Head of caudate nucleus (tissue), 42 donors: ENCODE results near the gene HDGF.

Source experiments
- DNase-seq, 42 donors: peaks; one replicate each; pipeline versions ENCODE4 v3.0.0 to v3.0.0-alpha.2; 2020 to 2021; ENCODE audit warnings: mixed read lengths in 7 of 42
- intact Hi-C: fragments of 100-400 bp; cut with DNase I; formaldehyde crosslinking; loops from one replicate; pipeline ENCODE4 v1.15.0; 2022

The HDGF gene

DNA sequence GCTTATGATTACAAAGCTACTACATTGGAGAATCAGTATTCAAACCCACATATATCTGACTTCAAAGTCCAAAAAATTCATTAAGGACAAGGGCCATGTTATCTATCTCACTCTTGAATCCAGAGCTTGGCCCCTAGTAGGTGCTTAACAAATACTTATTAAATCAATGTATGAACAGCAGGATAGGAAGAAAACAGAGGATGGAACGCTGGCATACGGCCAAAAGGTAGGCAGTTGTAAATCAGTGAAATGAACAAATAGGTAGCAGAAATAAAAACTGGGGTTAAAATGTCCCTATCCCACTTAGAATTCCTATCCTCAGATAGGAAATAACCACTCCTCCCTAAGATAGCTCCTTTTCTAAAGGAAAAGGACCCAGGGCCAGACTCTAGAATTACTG is 12.6 kb downstream of the HDGF start:
- intact Hi-C loops = no loop called here

DNA sequence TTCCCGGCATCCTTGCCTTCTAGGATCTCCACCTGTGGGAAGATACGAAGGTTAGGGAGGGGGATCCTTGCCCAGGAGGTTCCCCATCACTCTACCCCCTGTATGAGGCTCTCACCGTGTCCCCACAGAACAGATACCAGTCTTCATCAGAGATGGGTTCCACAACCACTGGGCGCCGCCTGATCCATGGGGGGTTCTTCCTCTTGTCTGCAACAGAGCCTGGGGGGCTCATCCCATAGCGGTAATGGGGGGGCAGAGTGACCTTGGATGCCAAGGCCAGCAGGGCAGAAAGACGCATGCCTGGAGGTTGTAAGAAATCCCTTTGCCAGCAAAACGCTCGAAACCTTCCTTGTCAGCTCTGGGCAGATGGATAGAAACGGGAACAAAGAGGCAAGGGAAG is 13.1 kb downstream of the HDGF start:
- no peak for DNase-seq
- intact Hi-C loops = no loop called here

More for the DNA sequence above, 12.6 kb downstream of the HDGF start:
- DNase-seq = no peak

DNA sequence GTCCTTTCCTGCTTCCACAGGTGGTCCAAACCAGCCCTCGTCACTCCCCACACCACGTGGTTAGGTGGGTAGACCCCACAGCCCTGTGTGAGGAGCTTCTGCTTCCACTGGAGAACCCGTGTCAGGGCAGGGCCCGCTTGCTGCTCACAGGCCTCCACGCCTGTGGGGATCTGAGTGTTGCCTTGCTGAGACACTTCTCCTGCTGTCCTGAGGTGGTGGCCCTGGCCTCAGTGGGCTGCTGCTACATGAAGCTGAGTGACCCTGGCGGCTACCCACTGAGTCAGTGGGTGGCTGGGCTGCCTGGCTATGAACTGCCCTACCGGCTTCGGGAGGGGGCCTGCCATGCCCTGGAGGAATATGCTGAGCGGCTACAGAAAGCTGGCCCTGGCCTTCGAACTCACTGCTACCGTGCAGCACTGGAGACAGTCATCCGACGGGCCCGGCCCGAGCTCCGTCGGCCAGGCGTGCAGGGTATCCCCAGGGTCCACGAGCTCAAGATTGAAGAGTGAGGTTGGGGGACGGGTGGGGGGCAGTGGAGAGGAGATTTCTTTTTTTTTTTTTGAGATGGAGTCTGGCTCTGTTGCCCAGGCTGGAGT is 17.4 kb downstream of the HDGF start:
- DNase-seq = no peak
- intact Hi-C loops = no loop called here

DNA sequence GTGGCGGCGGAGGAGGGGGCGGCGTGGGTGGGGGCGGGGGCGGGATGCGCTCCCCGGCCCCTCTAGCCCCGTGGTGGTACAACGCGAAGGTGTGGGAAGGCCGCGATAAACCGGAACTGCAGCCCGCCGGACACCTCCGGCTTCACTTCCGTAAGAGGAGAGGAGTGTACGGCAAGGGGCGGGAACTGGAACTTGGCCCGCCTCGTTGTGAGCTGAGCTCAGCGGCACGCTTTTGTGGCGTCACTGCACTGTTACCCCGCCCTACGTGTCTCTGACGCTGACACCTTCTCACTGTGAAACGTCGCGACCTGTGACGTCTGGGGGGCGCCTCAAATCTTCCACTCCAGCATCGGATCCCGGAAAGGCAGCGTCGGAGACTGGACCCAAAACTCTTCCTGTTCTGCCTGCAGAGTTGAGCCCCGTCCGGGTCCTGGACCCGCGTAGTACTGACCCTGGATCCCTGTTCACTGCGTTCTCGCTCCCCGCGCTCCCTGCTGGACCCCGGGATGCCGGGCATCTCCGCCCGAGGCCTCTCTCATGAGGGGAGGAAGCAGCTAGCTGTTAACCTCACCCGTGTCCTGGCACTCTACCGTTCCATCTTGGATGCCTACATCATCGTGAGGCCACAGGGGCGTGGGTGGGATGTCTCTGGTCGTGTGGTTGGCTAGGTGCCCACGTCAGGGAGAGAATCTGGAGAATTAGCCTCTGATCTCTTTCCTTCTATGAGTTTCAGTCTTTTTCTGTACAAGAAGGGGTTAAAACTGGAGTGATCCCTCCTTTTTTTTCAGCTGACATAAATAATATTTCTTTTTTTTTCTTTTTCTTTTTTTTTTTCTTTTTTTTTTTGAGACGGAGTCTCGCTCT is 22.6 kb downstream of the HDGF start, which contains the start of gene ISG20L2:
Gene ISG20L2 (minus strand): TSS at position 168 of the 864 bp plus-strand sequence. CDS start 1,114 bp downstream, outside the sequence.
- intact Hi-C loops = loop anchor here (5.0 kb wide), 1 partner anchor 42 kb away; no protein-coding TSS in a partner anchor
- DNase-seq = peak; percentile 88 to 99 (median 95)

GRCh38 chr1:156727926-156728598 is 23.4 kb downstream of the HDGF start, which contains the start of gene METTL25B:
TSS of gene METTL25B (plus strand) at chr1:156728469. CDS start at chr1:156729105, 636 bp downstream.
- intact Hi-C loops = loop anchor here (5.0 kb wide), 1 partner anchor 41 kb away; no protein-coding TSS in a partner anchor
- peak; percentile 44 to 91 (median 81) for DNase-seq

GRCh38 chr1:156727492-156727891 is 24.0 kb downstream of the HDGF start:
- no peak for DNase-seq
- intact Hi-C loops = loop anchor here (5.0 kb wide), 1 partner anchor 40 kb away; no protein-coding TSS in a partner anchor

DNA sequence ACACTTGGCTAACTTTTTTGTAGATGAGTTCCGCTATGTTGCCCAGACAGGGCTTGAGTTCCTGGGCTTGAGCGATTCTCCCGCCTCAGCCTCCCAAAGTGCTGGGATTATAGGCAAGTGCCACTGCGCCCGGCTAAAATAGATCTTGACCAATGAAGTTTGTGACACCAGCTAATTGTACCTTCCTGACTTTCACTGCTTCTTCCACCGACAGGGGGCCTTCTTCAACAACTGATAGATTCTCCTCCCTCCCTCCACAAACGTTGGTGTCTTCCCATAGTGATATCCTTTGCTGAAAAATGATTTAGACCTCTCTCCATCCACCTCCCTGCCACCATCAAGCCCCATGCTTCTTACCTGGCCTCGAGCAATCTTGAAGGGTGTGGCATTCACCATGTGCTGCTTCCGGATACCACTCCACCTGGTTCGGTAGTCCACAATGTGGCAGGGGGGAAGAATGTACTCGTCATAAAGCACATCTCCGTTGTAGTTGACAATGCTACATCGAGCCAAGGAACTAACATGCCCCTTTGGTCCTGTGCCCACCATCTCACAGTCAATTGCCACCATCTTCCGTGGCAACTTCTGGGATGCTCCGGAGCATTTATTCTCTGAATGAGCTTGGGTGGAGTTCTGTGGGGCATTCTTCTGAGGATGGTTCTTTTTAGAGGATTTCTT is 24.8 kb downstream of the HDGF start:
- intact Hi-C loops = loop anchor here (5.0 kb wide), 1 partner anchor 39 kb away; no protein-coding TSS in a partner anchor
- peak in 24 of 42 donors; percentile 28 to 72 (median 49) for DNase-seq

GRCh38 chr1:156725683-156726280 is 25.7 kb downstream of the HDGF start:
- DNase-seq = peak; percentile 66 to 95 (median 88)
- intact Hi-C loops = loop anchor here (5.0 kb wide), 1 partner anchor 38 kb away; no protein-coding TSS in a partner anchor

DNA sequence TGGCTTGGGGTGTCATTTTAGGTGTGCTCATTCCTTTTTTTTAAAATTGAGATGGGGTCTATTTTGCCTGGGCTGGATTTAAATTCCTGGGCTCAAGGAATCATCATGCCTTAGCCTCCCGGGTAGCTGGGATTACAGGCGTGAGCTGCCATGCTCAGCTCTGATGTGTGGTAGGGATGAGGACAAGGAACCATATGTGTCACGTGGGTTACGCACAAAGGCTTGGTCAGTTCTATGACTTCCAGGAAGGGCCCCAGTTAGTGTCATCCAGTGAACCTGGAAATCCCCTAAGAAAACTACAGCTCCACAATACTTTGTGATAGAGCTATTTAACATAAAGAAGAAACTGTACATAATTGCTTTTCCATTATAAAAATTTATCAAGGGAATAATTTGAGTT is 29.9 kb downstream of the HDGF start:
- intact Hi-C loops = no loop called here
- DNase-seq = no peak

DNA sequence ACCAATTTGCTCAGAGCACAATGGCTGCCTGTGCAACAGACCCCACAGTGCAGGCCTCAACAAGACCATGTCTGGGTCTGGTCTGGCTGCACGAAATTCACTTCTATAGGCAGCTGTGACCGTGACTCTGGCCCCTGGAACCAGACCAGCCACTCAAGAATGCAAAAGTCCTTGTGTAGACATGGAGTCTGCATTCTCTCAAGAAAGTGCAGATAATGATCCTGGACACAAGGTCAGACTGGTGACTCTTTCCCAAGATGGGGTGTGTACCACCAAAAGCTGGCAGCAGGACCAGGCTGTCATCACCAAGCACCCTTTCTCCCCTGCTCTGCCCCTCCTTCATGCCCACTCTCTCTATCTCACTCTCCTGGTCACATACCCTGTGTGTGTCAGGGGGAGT is 30.3 kb downstream of the HDGF start:
- no peak for DNase-seq
- intact Hi-C loops = no loop called here

- intact Hi-C loops = no loop called here
These were observed 34.1 kb downstream of the HDGF start for GRCh38 chr1:156717351-156717750.

GRCh38 chr1:156714830-156715229 is 36.6 kb downstream of the HDGF start:
- intact Hi-C loops = no loop called here
- DNase-seq = no peak

More at GRCh38 chr1:156717351-156717750, 34.1 kb downstream of the HDGF start:
- DNase-seq = no peak

DNA sequence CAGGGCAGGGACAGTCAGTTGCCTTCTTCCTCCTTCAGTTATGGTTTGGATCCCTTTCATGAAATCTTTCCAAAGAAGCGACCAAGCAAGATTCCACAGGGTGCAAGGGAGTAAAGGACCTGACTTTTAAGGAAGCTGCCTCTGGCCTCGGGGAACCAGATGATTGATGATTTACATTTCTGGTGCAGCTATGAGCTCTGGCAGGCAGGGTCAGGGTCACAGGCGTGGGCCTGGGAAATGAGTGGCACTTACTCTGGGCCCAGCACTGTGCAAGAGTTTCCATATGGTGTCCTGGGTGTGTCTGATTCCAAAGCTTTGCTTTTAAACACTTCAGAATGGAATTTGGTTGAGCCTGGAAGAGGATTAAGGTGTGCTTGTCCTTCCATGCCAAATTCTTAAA is 38.8 kb downstream of the HDGF start:
- no peak for DNase-seq
- intact Hi-C loops = no loop called here

DNA sequence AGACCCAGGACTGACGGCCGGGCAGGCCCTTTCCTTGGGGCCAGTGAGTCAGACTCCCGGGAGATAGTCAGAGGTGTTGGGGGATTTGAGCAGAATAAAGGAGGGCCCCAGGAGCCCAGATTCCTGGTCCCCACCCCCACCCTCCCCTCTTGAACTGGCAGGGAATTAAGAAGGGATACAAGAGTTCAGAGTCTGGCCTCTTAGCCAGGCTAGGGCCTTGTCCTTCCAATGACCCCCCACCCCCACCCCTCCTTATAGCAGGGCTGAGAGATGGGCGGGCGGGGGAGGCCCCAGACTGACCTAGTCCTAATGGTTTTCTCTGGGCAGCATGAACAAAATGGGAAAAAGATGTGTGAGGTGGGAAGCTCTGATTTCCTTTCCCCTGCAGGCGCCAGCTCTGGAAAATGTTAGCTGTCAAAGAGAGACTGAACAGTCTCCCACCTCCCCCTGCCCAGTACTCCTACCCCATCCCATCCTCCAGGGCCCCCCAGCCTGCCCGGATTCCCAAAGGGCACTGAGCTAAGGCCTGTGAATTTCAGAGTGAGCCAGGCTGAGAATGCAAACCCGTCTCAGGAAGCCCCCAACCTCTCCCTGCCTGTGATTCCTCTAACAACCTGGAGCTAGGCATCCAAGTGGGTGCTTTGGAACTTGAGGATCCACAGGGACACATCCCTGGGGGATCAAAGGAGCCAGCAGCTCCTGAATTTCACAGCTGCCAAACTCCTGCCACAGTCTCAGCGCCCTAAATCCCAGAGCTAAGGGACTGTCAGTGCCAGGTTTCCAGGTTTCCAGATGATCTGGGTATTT is 40.3 kb downstream of the HDGF start:
- intact Hi-C loops = no loop called here
- DNase-seq = no peak

- intact Hi-C loops = no loop called here
- DNase-seq = peak in 38 of 42 donors; percentile 21 to 82 (median 54)
These were observed 41.6 kb downstream of the HDGF start for GRCh38 chr1:156709757-156710489.

GRCh38 chr1:156709031-156709430 is 42.4 kb downstream of the HDGF start:
- intact Hi-C loops = no loop called here
- DNase-seq = no peak

DNA sequence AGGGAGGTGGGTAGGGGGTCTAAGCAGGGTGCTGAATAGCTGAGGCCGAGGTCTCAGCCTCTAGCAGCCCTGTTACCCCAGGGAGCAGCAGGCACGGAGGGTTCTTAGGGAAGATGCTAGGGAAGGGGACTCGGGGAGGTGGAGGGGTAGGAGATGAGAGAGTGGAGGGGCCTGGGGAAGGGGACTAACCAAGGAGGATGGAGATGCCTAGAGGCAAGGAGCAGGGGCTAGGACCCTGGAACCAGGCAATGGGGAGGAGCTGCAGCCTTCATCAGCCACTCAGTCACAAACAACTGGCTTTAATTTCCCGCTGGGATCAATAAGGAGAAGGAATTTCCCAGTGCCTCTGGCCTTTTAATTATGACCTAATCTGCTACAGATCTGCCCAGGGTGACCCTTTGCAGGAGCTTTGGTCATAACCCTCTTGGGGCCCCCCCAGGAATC is 43.2 kb downstream of the HDGF start:
- intact Hi-C loops = no loop called here

More for the DNA sequence above, 43.2 kb downstream of the HDGF start:
- no peak for DNase-seq
